ENCODE results near the gene IL19.
"Not testable (repeated sequence)": the region's sequence is repeated elsewhere in the genome, so short reads cannot be mapped to it uniquely, and the experiment has no call there.

Gene IL19

GRCh38 chr1:206834711-206835110 is 64.1 kb downstream of the IL19 start:
- DNase-seq = no peak

GRCh38 chr1:206835186-206835585 is 64.6 kb downstream of the IL19 start:
- no peak for DNase-seq

- no peak for DNase-seq
Measured at GRCh38 chr1:206836111-206836510, 65.5 kb downstream of the IL19 start.

- DNase-seq = no peak
Measured at GRCh38 chr1:206839006-206839560, 68.5 kb downstream of the IL19 start.

- DNase-seq = no peak
Measured at GRCh38 chr1:206839857-206840256, 69.3 kb downstream of the IL19 start.

GRCh38 chr1:206841609-206842323 is 71.2 kb downstream of the IL19 start:
- no peak for DNase-seq

- no peak for DNase-seq
Measured at GRCh38 chr1:206842854-206843253, 72.3 kb downstream of the IL19 start.

- DNase-seq = no peak
Measured at GRCh38 chr1:206843626-206844025, 73.1 kb downstream of the IL19 start.

- DNase-seq = no peak
Measured at GRCh38 chr1:206846487-206846886, 75.9 kb downstream of the IL19 start.

- no peak for DNase-seq
Measured at GRCh38 chr1:206847337-206847834, 76.8 kb downstream of the IL19 start.

GRCh38 chr1:206847946-206848345 is 77.4 kb downstream of the IL19 start:
- DNase-seq = no peak

GRCh38 chr1:206850401-206850800 is 79.8 kb downstream of the IL19 start:
- no peak for DNase-seq

GRCh38 chr1:206851341-206852010 is 80.9 kb downstream of the IL19 start:
- no peak for DNase-seq

- not testable (repeated sequence) for DNase-seq
Measured at GRCh38 chr1:206852662-206853061, 82.1 kb downstream of the IL19 start.

- DNase-seq = not testable (repeated sequence)
Measured at GRCh38 chr1:206853696-206854095, 83.1 kb downstream of the IL19 start.

GRCh38 chr1:206854401-206855129 is 84.0 kb downstream of the IL19 start:
- DNase-seq = no peak

- no peak for DNase-seq
Measured at GRCh38 chr1:206855859-206856258, 85.3 kb downstream of the IL19 start.

GRCh38 chr1:206856674-206857464 is 86.3 kb downstream of the IL19 start:
- DNase-seq = peak in 1 of 5 experiments; percentile 27

GRCh38 chr1:206859082-206859521 is 88.5 kb downstream of the IL19 start:
- DNase-seq = peak in 1 of 5 experiments; percentile 19

GRCh38 chr1:206860165-206860564 is 89.6 kb downstream of the IL19 start:
- no peak for DNase-seq

GRCh38 chr1:206863266-206863665 is 92.7 kb downstream of the IL19 start:
- DNase-seq = no peak

Measured in T-helper 2 cell (primary cell).